Hepatocyte (in vitro differentiated cells): Measurements from ENCODE around the gene EAF1.

ENCODE experiments used
- EZH2phosphoT487 ChIP-seq: fragments of 200-600 bp; sonication (generic); IDR thresholded peaks from one replicate; pipeline ENCODE4 v1.6.1; 2018; ENCODE audit warnings: antibody characterized with exemption, mild to moderate bottlenecking, low read depth, moderate library complexity; ENCODE audit not compliant: unreplicated experiment, severe bottlenecking
- TF ChIP-seq, protein P1 (sequence below): fragments of 200-600 bp; sonication (generic); IDR thresholded peaks from 2 replicates; pipeline ENCODE4 v1.5.1; 2016; ENCODE audit warnings: antibody characterized with exemption, mild to moderate bottlenecking; ENCODE audit not compliant: poor library complexity

DNA sequence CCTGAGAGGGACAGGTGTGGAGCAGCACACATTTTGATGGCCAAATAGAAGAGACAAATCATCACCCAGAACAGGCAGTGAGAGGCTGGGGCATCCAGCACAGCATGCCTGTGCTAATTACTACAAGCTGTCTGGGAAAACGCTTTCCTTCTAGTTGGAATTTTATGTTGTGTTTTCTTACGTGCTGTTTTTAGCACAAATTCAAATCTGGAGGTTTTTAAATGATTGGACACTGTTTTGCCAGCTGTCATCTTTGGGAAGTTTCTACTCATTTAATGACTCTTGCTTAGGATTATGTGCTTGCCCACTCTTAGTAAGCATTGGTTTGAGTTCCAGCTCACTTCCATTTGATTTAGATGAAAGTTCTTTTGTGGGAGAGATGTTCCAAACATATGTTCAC, 43.5 kb downstream of the EAF1 start:
- no peak for TF ChIP-seq EZH2phosphoT487
- TF ChIP-seq, protein P1, sequence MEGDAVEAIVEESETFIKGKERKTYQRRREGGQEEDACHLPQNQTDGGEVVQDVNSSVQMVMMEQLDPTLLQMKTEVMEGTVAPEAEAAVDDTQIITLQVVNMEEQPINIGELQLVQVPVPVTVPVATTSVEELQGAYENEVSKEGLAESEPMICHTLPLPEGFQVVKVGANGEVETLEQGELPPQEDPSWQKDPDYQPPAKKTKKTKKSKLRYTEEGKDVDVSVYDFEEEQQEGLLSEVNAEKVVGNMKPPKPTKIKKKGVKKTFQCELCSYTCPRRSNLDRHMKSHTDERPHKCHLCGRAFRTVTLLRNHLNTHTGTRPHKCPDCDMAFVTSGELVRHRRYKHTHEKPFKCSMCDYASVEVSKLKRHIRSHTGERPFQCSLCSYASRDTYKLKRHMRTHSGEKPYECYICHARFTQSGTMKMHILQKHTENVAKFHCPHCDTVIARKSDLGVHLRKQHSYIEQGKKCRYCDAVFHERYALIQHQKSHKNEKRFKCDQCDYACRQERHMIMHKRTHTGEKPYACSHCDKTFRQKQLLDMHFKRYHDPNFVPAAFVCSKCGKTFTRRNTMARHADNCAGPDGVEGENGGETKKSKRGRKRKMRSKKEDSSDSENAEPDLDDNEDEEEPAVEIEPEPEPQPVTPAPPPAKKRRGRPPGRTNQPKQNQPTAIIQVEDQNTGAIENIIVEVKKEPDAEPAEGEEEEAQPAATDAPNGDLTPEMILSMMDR = no peak
